ENCODE measurements around the gene ACTMAP. TPM values are rescaled to one million over a fixed set of nuclear protein-coding genes. Genes with fewer than 3 reads are reported as not detected.
"Not testable (repeated sequence)": the region's sequence is repeated elsewhere in the genome, so short reads cannot be mapped to it uniquely, and the experiment has no call there.

The ACTMAP gene
- total and polyA plus RNA-seq, 8 donors = 10.3 to 17.6 (median 14.0) TPM

DNA sequence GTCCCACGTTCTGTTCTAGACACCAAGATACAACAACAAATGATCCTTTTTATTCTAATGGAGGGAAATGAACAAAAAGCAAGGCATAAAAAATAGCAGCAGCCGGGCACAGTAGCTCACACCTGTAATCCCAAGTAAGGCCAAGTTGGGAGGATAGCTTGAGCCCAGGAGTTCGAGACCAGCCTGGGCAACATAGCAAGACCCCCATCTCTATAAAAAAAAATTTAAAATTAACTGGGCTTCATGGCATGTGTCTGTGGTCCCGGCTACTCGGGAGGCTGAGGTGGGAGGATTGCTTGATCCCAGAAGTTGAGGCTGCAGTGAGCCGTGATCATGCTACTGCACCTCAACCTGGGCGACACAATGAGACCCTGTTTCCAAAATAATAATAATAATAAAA, 26.1 kb upstream of the ACTMAP start:
- H3K36me3 ChIP-seq = no peaks in the 10 kb centered on the region
- TF ChIP-seq CTCF (IDR thresholded peaks at IDR 0.05) = no peak
- no peaks in the 10 kb centered on the region for H3K27me3 ChIP-seq
- DNase-seq = no peak
- peak overlapping the region in 1 of 2 donors; percentile 98 for H3K27ac ChIP-seq
- no peaks in the 10 kb centered on the region for H3K9me3 ChIP-seq
- H3K4me3 ChIP-seq = no peak overlapping the region
- ATAC-seq = no peak
- H3K4me1 ChIP-seq = peaks cover 7 to 22% of the 10 kb centered on the region in 2 donors
- intact Hi-C loops (cut with DNase I) = no loop called here

GRCh38 chr19:40775632-40776022, 25.4 kb upstream of the ACTMAP start:
- H3K9me3 ChIP-seq = no peaks in the 10 kb centered on the region
- H3K27ac ChIP-seq = no peak overlapping the region
- H3K36me3 ChIP-seq = no peaks in the 10 kb centered on the region
- no peaks in the 10 kb centered on the region for H3K27me3 ChIP-seq
- H3K4me1 ChIP-seq = peaks cover 7 to 22% of the 10 kb centered on the region in 2 donors
- no peak overlapping the region for H3K4me3 ChIP-seq
- intact Hi-C loops (cut with DNase I) = no loop called here
- DNase-seq (no peak), ATAC-seq (no peak)
- no peak for TF ChIP-seq CTCF (IDR thresholded peaks at IDR 0.05)

DNA sequence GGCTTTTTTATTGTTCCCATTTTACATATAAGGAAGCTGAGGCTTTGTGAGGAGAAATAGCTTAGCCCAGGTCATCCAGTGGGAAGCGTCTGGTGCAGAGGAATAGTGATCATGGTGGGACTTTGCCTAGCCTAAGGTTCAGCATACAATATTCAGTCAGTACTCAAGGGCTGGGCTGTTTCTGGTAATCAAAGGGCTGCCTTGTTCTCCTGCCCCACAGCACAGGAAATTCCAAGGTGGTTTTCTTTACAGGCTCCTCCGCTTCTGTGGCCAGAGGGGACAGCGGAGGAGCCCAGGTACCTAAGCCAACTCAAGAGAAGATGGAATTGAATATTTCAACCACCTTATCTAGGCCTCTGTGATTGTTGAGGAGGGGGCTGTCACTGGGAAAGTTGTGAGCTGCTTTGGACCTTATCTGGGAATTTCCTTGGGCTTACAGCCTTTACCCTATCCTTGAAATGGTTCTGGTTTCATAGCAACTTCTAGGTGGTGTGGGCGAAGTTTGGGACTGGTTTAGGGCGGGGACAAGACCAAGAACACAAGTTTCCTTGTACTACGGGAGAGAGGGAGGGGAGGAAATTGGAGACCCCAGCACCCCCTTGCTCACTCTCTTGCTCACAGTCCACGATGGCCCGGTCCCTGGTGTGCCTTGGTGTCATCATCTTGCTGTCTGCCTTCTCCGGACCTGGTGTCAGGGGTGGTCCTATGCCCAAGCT, 24.8 kb upstream of the ACTMAP start, which contains the start of gene MIA:
MIA (plus strand) TSS at position 606 of the 716 bp plus-strand sequence; CDS start at position 628, 22 bp downstream.
- H3K9me3 ChIP-seq = no peaks in the 10 kb centered on the region
- TF ChIP-seq CTCF (IDR thresholded peaks at IDR 0.05) = no peak
- H3K4me3 ChIP-seq = no peak within 1 kb of the TSS
- DNase-seq (no peak), ATAC-seq (no peak)
- no peaks in the 10 kb centered on the region for H3K27me3 ChIP-seq
- no peaks in the 10 kb centered on the region for H3K36me3 ChIP-seq
- peaks cover 7 to 22% of the 10 kb centered on the region in 2 donors for H3K4me1 ChIP-seq
- intact Hi-C loops (cut with DNase I) = no loop called here
- no peak within 1 kb of the TSS for H3K27ac ChIP-seq

GRCh38 chr19:40771101-40771862, 21.0 kb upstream of the ACTMAP start:
- H3K27ac ChIP-seq; intact Hi-C loops (cut with DNase I); H3K27me3 ChIP-seq; H3K9me3 ChIP-seq; H3K4me3 ChIP-seq; H3K4me1 ChIP-seq; ATAC-seq; DNase-seq: not testable (repeated sequence)
- H3K36me3 ChIP-seq = peaks cover 0 to 21% of the 10 kb centered on the region in 2 donors

DNA sequence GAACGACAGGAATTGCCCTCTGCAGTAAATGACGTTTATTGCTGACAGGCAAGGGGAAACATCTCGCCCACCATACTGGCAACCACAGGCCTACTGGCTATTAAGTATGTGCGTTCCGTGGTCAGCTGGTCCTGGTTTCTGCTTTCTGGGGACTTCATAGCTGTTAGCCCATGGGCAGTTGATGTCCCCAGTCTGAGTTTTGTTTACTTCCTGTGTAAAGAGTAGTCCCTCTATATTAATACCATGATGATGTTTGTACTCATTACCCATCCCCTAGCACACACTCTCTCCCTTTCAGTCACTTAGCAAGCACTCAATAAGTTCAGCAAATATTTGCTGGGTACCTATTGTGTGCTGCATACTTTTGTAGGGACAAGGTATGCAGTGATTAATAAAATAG, 18.6 kb upstream of the ACTMAP start:
- intact Hi-C loops (cut with DNase I) = no loop called here
- H3K27ac ChIP-seq = no peak overlapping the region
- H3K36me3 ChIP-seq = peaks cover 0 to 45% of the 10 kb centered on the region in 2 donors
- peaks cover 3 to 5% of the 10 kb centered on the region in 2 donors for H3K4me1 ChIP-seq
- H3K9me3 ChIP-seq = no peaks in the 10 kb centered on the region
- DNase-seq = no peak
- no peaks in the 10 kb centered on the region for H3K27me3 ChIP-seq
- TF ChIP-seq CTCF (IDR thresholded peaks at IDR 0.05) = no peak
- peak; percentile 88 for ATAC-seq
- H3K4me3 ChIP-seq = no peak overlapping the region

DNA sequence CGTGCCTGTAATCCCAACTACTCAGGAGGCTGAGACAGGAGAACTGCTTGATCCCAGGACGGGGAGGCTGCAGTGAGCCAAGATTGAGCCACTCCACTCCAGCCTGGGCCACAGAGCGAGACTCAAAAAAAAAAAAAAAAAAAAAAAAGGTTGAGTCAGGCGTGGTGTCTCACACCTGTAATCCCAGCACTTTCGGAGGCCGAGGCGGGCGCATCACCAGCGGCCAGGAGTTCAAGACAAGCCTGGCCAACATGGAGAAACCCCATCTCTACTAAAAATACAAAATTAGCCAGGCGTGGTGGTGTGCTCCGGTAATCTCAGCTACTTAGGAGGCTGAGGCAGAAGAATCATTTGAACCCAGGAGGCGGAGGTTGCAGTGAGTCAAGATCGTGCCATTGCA, 16.1 kb upstream of the ACTMAP start:
- intact Hi-C loops (cut with DNase I); H3K4me1 ChIP-seq; H3K9me3 ChIP-seq; H3K27me3 ChIP-seq; ATAC-seq; H3K27ac ChIP-seq; DNase-seq; H3K4me3 ChIP-seq: not testable (repeated sequence)
- H3K36me3 ChIP-seq = peaks cover 0 to 70% of the 10 kb centered on the region in 2 donors

All from left lung (tissue), 10 donors.